Measurements from ENCODE around the gene PRSS56.

Gene PRSS56

GRCh38 chr2:232486558-232487384 is 33.4 kb upstream of the PRSS56 start:
- FAIRE-seq, result no peak

GRCh38 chr2:232487385-232488096 is 32.6 kb upstream of the PRSS56 start, which contains the start of gene ECEL1:
Gene ECEL1 (minus strand): TSS chr2:232487834. CDS start chr2:232486653, 1,181 bp downstream.
- no peak for FAIRE-seq

GRCh38 chr2:232488097-232488711 is 32.0 kb upstream of the PRSS56 start:
- FAIRE-seq, result no peak

- no peak for FAIRE-seq
Observed at GRCh38 chr2:232488721-232489300, 31.4 kb upstream of the PRSS56 start.

GRCh38 chr2:232489516-232490220 is 30.5 kb upstream of the PRSS56 start:
- FAIRE-seq, result no peak

- no peak for FAIRE-seq
Observed at GRCh38 chr2:232490221-232491138, 29.7 kb upstream of the PRSS56 start.

GRCh38 chr2:232491139-232491780 is 28.9 kb upstream of the PRSS56 start:
- no peak for FAIRE-seq

GRCh38 chr2:232492236-232492848 is 27.8 kb upstream of the PRSS56 start:
- FAIRE-seq, result no peak

GRCh38 chr2:232492963-232493700 is 27.1 kb upstream of the PRSS56 start:
- FAIRE-seq, result no peak

GRCh38 chr2:232493701-232494474 is 26.3 kb upstream of the PRSS56 start:
- no peak for FAIRE-seq

- no peak for FAIRE-seq
Observed at GRCh38 chr2:232494542-232494941, 25.6 kb upstream of the PRSS56 start.

- no peak for FAIRE-seq
Observed at GRCh38 chr2:232495292-232495691, 24.9 kb upstream of the PRSS56 start.

- FAIRE-seq, result no peak
Observed at GRCh38 chr2:232496501-232497270, 23.5 kb upstream of the PRSS56 start.

GRCh38 chr2:232497348-232497747 is 22.8 kb upstream of the PRSS56 start:
- no peak for FAIRE-seq

- FAIRE-seq, result no peak
Observed at GRCh38 chr2:232498452-232498851, 21.7 kb upstream of the PRSS56 start.

GRCh38 chr2:232501331-232501771 is 18.8 kb upstream of the PRSS56 start:
- FAIRE-seq, result no peak

- no peak for FAIRE-seq
Observed at GRCh38 chr2:232501794-232502390, 18.3 kb upstream of the PRSS56 start.

- FAIRE-seq, result no peak
Observed at GRCh38 chr2:232502511-232502910, 17.7 kb upstream of the PRSS56 start.
